ENCODE results near the gene OOEP.

The OOEP gene

GRCh38 chr6:73364121-73364520, 5.6 kb downstream of the OOEP start:
- DNase-seq: no peak

DNA sequence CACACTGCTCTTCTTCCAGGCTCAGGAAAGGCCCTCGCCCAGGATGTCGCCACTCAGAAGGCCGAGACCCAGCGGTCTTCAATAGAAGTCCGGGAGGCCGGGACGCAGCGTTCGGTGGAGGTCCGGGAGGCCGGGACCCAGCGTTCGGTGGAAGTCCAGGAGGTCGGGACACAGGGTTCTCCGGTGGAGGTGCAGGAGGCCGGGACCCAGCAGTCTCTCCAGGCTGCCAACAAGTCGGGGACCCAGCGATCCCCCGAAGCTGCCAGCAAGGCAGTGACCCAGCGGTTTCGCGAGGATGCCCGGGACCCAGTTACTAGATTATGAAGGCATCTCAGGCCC, 6.2 kb downstream of the OOEP start:
- DNase-seq: no peak

DNA sequence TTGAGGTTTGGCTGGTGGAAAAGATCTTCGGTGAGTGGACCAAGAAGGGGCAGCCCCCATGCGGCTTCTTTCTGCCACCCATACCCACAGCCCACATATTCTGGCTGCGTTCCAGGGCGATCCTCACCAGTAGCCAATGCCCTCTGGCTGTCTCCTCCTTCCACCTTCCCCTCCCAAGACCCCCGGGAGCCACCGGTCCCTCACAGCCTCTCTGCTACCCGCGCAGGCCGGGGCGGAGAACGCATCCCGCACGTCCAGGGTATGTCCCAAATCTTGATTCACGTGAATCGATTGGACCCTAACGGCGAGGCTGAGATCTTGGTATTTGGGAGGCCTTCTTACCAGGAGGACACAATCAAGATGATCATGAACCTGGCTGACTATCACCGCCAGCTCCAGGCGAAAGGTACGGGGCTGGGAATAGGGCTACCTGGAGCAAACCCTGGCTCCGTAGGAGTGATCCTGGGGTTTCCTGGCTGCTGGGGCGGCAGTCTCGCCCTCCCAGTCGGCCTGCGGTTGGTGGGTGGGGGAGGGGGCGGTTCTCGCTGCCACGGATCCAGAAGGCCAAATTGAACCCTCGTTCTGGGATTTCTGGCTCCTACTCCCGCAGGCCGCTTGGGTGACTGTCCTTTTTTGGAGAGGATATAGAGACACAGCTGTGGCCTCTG, 6.7 kb downstream of the OOEP start:
- DNase-seq: no peak

DNA sequence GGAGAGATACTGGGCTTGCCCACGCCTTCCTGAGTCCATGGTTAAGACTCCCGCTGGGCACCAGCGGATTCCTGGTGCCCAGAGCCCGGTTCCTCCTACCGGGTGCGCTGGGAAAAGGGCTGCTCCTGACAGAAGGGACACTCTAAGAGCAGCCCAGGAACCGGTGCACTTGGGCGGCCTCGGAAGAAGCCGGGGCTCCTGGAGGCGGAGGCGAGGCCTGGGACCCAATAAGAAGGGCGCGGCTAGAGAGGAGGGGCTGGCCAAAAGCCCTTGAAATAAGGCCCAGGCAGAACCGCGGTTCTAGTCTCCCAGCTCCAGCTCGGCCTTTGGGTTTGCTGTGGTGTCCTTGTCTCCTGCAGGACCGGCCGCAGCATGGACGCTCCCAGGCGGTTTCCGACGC, 7.3 kb downstream of the OOEP start, which contains the start of gene KHDC3L:
TSS of gene KHDC3L (plus strand) at position 301 of the 400 bp plus-strand sequence. CDS start at position 373, 72 bp downstream.
- no peak for DNase-seq

DNA sequence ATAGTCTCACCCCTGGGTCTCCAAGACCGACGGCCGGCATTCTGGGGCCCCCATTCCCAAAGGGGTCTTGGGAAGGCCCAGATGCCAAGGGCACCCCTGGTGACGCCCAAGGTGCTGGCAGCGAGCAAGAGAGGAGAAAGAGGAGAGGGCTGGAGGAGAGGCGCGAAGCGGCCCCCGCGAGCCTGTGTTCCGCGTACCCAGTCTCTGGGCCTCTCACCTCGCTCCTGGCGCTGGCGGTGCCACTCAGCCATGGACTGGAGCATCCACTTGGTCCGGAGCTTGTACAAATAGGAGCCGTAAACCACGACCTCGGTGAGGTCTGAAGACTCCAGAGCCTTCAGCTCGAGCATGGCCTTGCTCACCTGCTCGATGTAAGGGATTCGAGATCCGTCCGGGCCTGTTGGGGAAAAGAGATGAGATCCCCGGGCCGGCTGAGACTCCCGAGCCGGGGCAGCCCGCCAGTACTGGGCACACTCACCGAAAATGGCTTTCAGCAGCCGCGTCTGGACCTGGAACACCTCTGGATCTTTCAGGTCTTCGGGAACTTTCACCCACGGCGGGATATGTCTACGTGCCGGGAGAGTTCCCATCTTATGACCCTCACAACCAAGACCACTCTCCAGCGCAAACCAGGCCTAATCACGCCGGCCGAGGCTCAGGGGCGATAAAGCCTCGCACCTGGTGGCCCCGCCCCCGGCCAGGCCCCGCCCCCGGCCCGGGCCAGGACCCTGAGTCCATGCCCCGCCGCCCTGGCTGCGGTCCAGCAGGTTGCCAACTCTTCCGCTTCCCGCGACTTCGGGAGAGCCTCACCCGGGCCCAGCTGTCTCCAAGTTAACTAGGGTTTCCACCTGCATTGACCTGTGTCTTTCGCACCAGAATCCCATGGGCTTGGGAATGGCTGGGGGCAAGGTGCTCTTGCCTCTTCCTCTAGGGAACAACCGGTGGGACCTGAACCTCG, 15.8 kb downstream of the OOEP start, which contains the start of gene DPPA5:
TSS of gene DPPA5 (minus strand) at position 641 of the 958 bp plus-strand sequence. CDS start at position 590, 51 bp downstream.
- DNase-seq: no peak

DNA sequence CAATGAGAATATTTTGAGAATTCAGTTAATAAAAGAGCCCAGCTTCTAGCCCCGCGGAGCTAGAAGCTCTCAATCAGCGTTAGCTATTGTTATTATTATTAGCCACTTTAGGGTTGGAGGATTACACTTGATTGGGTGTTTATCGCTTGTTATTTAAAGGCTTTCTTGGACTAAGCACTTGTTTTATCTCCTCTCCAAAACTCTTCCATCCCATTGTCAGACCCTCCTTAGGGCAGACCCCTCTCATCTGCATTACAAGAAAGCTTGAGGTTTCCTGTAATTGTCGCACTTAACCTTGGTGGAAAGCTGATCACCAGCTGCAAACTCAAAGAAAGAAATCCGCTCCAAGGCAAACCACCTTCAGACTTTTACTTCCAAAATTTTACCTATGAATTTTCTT, 20.4 kb downstream of the OOEP start:
- no peak for DNase-seq

GRCh38 chr6:73348550-73349204, 21.0 kb downstream of the OOEP start:
- DNase-seq: no peak

DNA sequence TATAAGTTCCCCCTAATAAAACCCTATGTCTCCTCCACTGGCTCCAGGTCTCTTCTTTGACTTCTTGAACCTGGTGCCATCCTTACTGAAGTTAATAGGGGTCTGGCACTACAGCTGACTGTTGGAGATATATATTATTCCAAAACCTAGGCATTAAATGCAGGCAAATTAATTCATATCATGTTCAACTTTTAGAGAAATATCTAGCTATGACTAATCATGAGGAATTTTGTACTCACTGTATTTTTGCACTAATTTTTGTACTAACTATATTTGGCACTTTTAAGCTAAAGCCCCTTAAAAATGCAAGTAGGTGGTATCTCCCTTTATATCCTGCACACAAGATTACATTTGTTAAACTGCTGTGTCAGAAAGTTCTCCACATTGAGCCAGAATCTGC, 26.5 kb downstream of the OOEP start:
- no peak for DNase-seq

DNA sequence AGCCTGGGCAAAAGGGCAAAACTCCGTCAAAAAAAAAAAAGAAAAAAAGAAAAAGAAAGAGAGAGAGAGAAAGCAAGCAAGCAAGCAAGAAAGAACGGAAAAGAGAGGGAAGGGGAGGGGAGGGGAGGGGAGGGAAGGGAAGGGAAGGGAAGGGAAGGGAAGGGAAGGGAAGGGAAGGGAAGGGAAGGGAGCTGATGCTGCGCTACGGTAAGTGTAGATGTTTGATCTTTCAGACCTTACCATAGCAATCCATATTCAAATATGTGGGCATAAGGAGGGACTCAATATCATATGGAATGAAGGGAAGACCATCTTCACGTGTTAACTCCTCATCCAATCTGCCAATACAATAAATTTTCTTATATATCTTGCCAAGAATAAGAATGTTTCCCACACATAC, 27.5 kb downstream of the OOEP start:
- DNase-seq: no peak

DNA sequence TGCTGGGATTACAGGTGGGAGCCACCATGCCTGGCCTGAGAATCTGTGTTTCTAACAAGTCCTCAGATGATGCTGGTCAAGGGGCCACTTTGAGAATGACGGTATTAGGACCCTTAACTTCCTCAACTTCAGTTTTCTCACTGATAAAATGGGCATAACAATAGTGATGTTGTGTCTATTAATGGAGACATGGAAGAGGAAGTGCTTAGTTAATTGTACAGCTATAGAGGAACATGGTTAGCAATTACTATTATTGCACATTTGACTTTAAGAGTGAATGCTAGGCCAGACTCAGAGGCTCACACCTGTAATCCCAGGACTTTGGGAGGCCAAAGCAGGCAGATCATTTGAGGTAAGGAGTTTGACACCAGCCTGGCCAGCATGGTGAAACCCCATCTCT, 28.4 kb downstream of the OOEP start:
- DNase-seq: no peak

DNA sequence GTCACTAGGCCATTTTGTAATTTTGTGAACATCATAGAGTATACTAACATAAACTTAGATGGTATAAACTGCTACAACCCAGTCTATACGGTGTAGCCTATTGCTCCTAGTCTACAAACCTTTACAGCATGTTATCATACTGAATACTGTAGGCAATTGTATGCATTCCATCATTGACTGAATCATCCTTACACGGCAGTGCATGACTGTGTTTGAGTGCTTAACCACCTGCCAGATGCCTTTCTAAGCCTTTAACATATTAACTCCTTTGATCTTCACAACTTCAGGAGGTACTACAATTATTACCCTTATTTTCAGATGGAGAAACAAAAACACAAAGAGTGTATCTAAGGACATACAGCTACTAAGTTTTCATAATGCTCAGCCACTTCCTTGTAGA, 29.6 kb downstream of the OOEP start:
- no peak for DNase-seq

DNA sequence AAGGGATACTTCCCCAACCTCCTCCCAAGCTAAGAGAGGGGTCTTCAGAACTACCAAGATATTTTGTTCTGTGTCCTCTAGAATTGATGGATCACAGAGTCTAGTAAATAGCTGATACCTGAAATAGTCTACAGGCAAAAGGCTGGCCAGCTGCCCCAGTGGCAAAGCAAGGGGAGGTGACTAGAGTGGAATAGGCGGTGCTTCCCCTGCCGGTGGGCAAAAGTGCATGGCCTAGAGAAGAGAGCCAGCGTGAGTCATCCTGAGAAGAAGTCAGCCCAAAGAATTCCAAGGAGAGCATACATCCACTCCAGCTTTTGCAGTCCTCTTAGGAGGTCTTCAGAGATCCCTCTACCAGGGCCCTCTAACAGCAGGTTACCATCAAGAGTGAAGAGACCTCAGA, 30.4 kb downstream of the OOEP start:
- DNase-seq: no peak

DNA sequence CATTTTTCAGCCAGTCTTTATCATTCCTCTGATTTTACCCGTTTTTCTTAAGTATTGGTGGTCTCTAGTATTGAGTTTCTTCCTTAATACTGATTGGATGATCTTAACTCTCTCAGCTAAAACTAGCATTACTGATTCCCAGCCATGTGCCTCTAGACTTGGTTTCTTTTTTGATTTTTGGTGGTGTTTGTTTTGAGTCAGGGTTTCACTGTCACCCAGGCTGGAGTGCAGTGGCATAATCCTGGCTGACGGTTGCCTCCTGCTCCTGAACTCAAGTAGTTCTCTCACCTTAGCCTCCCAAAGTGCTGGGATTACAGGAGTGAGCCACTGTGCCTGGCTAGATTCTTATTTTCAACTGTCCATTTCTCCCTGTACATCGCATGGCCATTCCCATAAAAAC, 40.5 kb downstream of the OOEP start:
- no peak for DNase-seq

GRCh38 chr6:73328790-73329189, 40.9 kb downstream of the OOEP start:
- no peak for DNase-seq

- DNase-seq: no peak
These were observed 44.0 kb downstream of the OOEP start for GRCh38 chr6:73325656-73326055.

- DNase-seq: no peak
These were observed 46.4 kb downstream of the OOEP start for GRCh38 chr6:73323323-73323722.
